Measurements from ENCODE around the gene AGXT2.

AGXT2 gene

GRCh38 chr5:35050541-35051126 lies 2.9 kb upstream of the AGXT2 start:
- H3K27ac Mint-ChIP-seq, result peak overlapping the region in 1 of 3 experiments; percentile 71
- H3K9me3 Mint-ChIP-seq, result peaks cover 4% of the 10 kb centered on the region
- H3K36me3 Mint-ChIP-seq (ENCODE audit: low read depth), result no peaks in the 10 kb centered on the region
- no peaks in the 10 kb centered on the region for H3K4me1 Mint-ChIP-seq
- H3K4me3 Mint-ChIP-seq, result no peak overlapping the region
- no peak for TF ChIP-seq CTCF (IDR thresholded peaks at IDR 0.05; ENCODE audit: unreplicated experiment in 3 of 3)
- H3K27me3 Mint-ChIP-seq (ENCODE audit: low read depth), result no peaks in the 10 kb centered on the region

GRCh38 chr5:35048910-35049309 lies 1.2 kb upstream of the AGXT2 start:
- peak overlapping the region in 1 of 3 experiments; percentile 36 for H3K27ac Mint-ChIP-seq
- no peak for TF ChIP-seq CTCF (IDR thresholded peaks at IDR 0.05; ENCODE audit: unreplicated experiment in 3 of 3)
- peaks cover 4% of the 10 kb centered on the region for H3K9me3 Mint-ChIP-seq
- no peaks in the 10 kb centered on the region for H3K27me3 Mint-ChIP-seq (ENCODE audit: low read depth)
- no peak overlapping the region for H3K4me3 Mint-ChIP-seq
- no peaks in the 10 kb centered on the region for H3K36me3 Mint-ChIP-seq (ENCODE audit: low read depth)
- no peaks in the 10 kb centered on the region for H3K4me1 Mint-ChIP-seq

GRCh38 chr5:35046774-35047173 lies 975 bp downstream of the AGXT2 start:
- no peak for TF ChIP-seq CTCF (IDR thresholded peaks at IDR 0.05; ENCODE audit: unreplicated experiment in 3 of 3)
- H3K9me3 Mint-ChIP-seq, result peaks cover 4% of the 10 kb centered on the region
- H3K4me1 Mint-ChIP-seq, result no peaks in the 10 kb centered on the region
- H3K4me3 Mint-ChIP-seq, result no peak overlapping the region
- peak overlapping the region in 2 of 3 experiments; percentile 26 to 59 for H3K27ac Mint-ChIP-seq
- no peaks in the 10 kb centered on the region for H3K27me3 Mint-ChIP-seq (ENCODE audit: low read depth)
- H3K36me3 Mint-ChIP-seq (ENCODE audit: low read depth), result no peaks in the 10 kb centered on the region

GRCh38 chr5:35045280-35045679 lies 2.5 kb downstream of the AGXT2 start:
- Mint-ChIP-seq H3K4me3 (no peak overlapping the region), H3K27ac (no peak overlapping the region), H3K27me3 (ENCODE audit: low read depth) (no peaks in the 10 kb centered on the region), H3K9me3 (no peaks in the 10 kb centered on the region), H3K36me3 (ENCODE audit: low read depth) (no peaks in the 10 kb centered on the region), H3K4me1 (no peaks in the 10 kb centered on the region)
- TF ChIP-seq CTCF (IDR thresholded peaks at IDR 0.05; ENCODE audit: unreplicated experiment in 3 of 3), result no peak

GRCh38 chr5:35044649-35045048 lies 3.1 kb downstream of the AGXT2 start:
- Mint-ChIP-seq H3K36me3 (ENCODE audit: low read depth) (no peaks in the 10 kb centered on the region), H3K27me3 (ENCODE audit: low read depth) (no peaks in the 10 kb centered on the region), H3K9me3 (no peaks in the 10 kb centered on the region), H3K4me1 (no peaks in the 10 kb centered on the region), H3K27ac (no peak overlapping the region), H3K4me3 (no peak overlapping the region)
- no peak for TF ChIP-seq CTCF (IDR thresholded peaks at IDR 0.05; ENCODE audit: unreplicated experiment in 3 of 3)

- TF ChIP-seq CTCF (IDR thresholded peaks at IDR 0.05; ENCODE audit: unreplicated experiment in 3 of 3), result no peak
- Mint-ChIP-seq H3K4me3 (no peak overlapping the region), H3K36me3 (ENCODE audit: low read depth) (no peaks in the 10 kb centered on the region), H3K27ac (no peak overlapping the region), H3K9me3 (no peaks in the 10 kb centered on the region), H3K4me1 (no peaks in the 10 kb centered on the region), H3K27me3 (ENCODE audit: low read depth) (no peaks in the 10 kb centered on the region)
Measured at GRCh38 chr5:35042781-35043180, 5.0 kb downstream of the AGXT2 start.
